Cardiac muscle cell (in vitro differentiated cells and primary cell): ENCODE results near the gene PRDM9. TPM values are rescaled to one million over a fixed set of nuclear protein-coding genes. Genes with fewer than 3 reads are reported as not detected.

ENCODE experiments used
- DNase-seq, 2 donors: peaks; one replicate each; pipeline versions ENCODE4 v3.0.0 to v3.0.0-alpha.2; 2010 to 2017; ENCODE audit warnings: low read depth in 1 of 2, low spot score in 1 of 2
- H3K27ac ChIP-seq: fragments of 200-600 bp; sonication (generic); 2 replicates; pipeline ENCODE4 v1.5.1; 2016
- H3K27me3 ChIP-seq: fragments of 200-600 bp; sonication (generic); 2 replicates; pipeline ENCODE4 v1.6.0; 2016; ENCODE audit warnings: control low read depth
- H3K36me3 ChIP-seq: fragments of 200-600 bp; sonication (generic); 2 replicates; pipeline ENCODE4 v1.5.1; 2016; ENCODE audit warnings: control low read depth
- H3K4me1 ChIP-seq: fragments of 200-600 bp; sonication (generic); 2 replicates; pipeline ENCODE4 v1.8.1; 2017; ENCODE audit warnings: low read depth, mild to moderate bottlenecking, mixed run types
- H3K4me3 ChIP-seq: fragments of 200-600 bp; sonication (generic); 2 replicates; pipeline ENCODE4 v1.5.1; 2016; ENCODE audit warnings: mild to moderate bottlenecking
- H3K9me3 ChIP-seq: fragments of 200-600 bp; sonication (generic); 2 replicates; pipeline ENCODE4 v1.5.1; 2017; ENCODE audit warnings: low read depth, mild to moderate bottlenecking, control low read depth
- polyA plus RNA-seq: library from polyadenylated mRNA; unstranded; fragments of >200 nt; fragmentation: Nextera tagmentation; extraction: Ambion mirVana; gene quantifications from 2 replicates; pipeline ENCODE4 v1.2.1, GENCODE V29; 2016
- total RNA-seq: library from RNA; depleted of rRNA; stranded (reverse); fragments of >200 nt; gene quantifications from 2 replicates; pipeline ENCODE4 v1.2.3, GENCODE V29; 2016
- TF ChIP-seq, protein P1 (sequence below): IDR thresholded peaks from 2 replicates; pipeline ENCODE4 v1.5.1; 2012; ENCODE audit warnings: low read depth, mild to moderate bottlenecking, low read length

Gene PRDM9
- total and polyA plus RNA-seq, 2 experiments from 2014 or later: not detected

DNA sequence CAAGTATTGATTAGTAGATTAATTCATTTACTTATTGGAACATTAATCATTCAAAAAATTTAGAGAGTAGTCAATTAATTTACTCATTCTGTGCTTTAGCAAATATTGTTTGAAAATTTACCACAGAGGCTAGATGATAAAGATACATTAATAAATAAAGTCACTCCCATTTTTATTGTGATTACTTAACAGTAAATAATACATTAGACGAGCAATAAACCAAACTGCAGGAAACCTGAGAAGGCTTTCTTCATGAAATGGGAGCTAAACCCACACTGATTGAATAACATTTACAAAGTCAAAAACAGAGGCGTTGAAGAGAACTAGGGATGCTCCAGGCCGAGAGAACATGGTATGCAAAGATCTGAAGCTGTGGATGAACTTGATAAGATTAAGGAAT is 38.8 kb upstream of the PRDM9 start:
- Histone ChIP-seq H3K9me3 (no peaks in the 10 kb centered on the region), H3K4me1 (no peaks in the 10 kb centered on the region), H3K4me3 (no peak overlapping the region), H3K27me3 (no peaks in the 10 kb centered on the region), H3K36me3 (no peaks in the 10 kb centered on the region), H3K27ac (no peak overlapping the region)
- TF ChIP-seq, protein P1, sequence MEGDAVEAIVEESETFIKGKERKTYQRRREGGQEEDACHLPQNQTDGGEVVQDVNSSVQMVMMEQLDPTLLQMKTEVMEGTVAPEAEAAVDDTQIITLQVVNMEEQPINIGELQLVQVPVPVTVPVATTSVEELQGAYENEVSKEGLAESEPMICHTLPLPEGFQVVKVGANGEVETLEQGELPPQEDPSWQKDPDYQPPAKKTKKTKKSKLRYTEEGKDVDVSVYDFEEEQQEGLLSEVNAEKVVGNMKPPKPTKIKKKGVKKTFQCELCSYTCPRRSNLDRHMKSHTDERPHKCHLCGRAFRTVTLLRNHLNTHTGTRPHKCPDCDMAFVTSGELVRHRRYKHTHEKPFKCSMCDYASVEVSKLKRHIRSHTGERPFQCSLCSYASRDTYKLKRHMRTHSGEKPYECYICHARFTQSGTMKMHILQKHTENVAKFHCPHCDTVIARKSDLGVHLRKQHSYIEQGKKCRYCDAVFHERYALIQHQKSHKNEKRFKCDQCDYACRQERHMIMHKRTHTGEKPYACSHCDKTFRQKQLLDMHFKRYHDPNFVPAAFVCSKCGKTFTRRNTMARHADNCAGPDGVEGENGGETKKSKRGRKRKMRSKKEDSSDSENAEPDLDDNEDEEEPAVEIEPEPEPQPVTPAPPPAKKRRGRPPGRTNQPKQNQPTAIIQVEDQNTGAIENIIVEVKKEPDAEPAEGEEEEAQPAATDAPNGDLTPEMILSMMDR: no peak
- DNase-seq: no peak

DNA sequence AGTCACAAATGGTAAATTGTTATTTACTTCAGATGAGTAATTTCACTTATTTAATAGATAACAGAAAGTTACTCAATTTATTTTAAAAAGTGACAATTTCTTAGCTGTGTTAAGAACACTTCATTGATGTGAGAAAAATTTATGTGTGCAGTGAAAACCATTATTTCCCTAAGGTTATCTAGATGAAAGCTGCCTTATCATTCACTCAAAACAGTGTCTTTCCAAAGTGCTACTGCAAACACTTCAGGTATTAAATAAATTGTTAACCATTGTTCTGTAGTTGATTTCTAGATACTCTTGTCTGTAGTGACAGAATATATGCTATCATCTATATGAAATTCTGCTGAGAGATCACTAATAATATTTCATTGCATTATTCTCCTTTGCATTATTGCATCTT is 33.5 kb upstream of the PRDM9 start:
- TF ChIP-seq, protein P1: no peak
- H3K27me3 ChIP-seq: no peaks in the 10 kb centered on the region

DNA sequence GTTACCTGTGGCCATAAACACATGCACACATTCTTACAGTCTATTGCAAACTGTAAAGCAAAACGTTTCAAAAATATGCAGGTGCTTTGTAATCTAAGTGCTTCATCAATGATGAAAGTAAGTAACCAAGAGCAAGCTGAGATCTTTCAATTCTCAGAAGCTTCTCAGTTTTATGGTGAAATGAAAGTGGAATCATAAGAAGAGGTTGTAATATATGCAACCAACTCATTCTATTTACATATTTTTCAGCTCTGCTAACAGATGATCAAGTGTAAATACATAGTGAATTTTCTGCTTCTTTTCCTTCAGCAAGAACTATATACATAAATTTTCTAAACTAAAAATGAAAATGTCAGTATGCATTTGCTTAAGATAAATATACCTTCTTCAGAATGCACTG is 33.1 kb upstream of the PRDM9 start:
- TF ChIP-seq, protein P1: no peak
- Histone ChIP-seq H3K36me3 (no peaks in the 10 kb centered on the region), H3K27ac (no peak overlapping the region), H3K4me3 (no peak overlapping the region), H3K4me1 (no peaks in the 10 kb centered on the region), H3K27me3 (no peaks in the 10 kb centered on the region), H3K9me3 (no peaks in the 10 kb centered on the region)
- DNase-seq: no peak

More for the DNA sequence above, 33.5 kb upstream of the PRDM9 start:
- Histone ChIP-seq H3K4me1 (no peaks in the 10 kb centered on the region), H3K9me3 (no peaks in the 10 kb centered on the region), H3K4me3 (no peak overlapping the region), H3K27ac (no peak overlapping the region), H3K36me3 (no peaks in the 10 kb centered on the region)
- no peak for DNase-seq

DNA sequence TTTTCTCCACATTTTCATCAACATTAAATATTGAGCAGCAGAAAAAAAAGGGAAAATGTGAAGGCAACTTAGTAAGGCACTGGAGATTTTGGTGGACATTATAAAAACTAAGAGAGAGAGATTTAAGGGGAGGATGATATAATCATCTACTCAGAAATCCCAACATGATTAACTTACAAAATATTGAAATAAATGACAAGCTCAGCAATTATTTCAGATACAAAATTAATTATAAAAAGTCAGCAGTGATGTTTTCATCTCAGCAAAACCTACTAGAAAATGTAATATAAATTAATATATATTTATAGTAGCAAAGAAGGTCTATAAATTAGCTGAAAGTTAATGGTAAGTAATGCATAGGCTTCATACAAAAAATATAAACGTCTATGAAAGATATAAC is 30.8 kb upstream of the PRDM9 start:
- DNase-seq: no peak
- H3K9me3 ChIP-seq: no peaks in the 10 kb centered on the region
- H3K27ac ChIP-seq: no peak overlapping the region
- H3K4me3 ChIP-seq: no peak overlapping the region
- H3K36me3 ChIP-seq: no peaks in the 10 kb centered on the region
- no peaks in the 10 kb centered on the region for H3K4me1 ChIP-seq
- H3K27me3 ChIP-seq: no peaks in the 10 kb centered on the region
- TF ChIP-seq, protein P1: no peak

DNA sequence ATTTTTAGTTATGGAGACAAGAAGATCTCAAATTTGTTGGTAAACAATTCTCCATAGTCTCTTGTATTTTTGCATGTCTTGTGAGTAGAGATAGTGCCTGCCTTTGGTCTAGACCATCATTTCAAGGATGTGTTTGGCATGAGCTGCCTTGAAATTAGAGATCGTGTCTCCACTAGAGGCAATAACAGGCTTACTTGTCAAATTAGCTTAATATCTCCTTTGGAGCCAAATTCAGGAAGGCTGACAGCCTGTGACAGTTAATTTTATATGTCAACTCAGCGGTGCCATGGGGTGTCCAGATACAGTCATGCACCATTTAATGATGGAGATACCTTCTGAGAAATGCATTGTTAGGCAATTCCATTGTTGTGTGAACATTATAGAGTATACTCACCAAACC is 24.8 kb upstream of the PRDM9 start:
- DNase-seq: no peak
- H3K4me1 ChIP-seq: no peaks in the 10 kb centered on the region
- no peaks in the 10 kb centered on the region for H3K9me3 ChIP-seq
- H3K4me3 ChIP-seq: no peak overlapping the region
- no peaks in the 10 kb centered on the region for H3K36me3 ChIP-seq
- H3K27me3 ChIP-seq: no peaks in the 10 kb centered on the region
- H3K27ac ChIP-seq: no peak overlapping the region
- TF ChIP-seq, protein P1: no peak

DNA sequence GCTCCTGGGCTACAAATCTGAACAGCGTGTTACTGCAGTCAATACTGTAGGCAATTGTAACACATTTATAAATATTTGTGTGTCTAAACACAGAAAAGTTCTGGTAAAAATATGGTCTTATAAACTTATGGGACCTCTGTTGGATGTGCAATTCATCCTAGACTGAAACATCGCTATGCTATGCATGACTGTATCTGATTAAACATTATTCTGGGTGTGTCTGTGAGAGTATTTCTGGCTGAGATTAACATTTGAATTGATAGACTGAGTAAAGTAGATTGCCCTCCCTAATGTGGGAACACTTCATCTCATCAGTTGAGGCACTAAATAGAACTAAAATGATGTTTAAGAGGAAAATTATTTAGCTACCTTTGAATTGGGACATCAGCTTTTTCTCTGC is 24.3 kb upstream of the PRDM9 start:
- no peaks in the 10 kb centered on the region for H3K4me1 ChIP-seq
- TF ChIP-seq, protein P1: no peak
- H3K4me3 ChIP-seq: no peak overlapping the region
- H3K27ac ChIP-seq: no peak overlapping the region
- no peaks in the 10 kb centered on the region for H3K36me3 ChIP-seq
- no peaks in the 10 kb centered on the region for H3K27me3 ChIP-seq
- H3K9me3 ChIP-seq: no peaks in the 10 kb centered on the region
- no peak for DNase-seq
